GM18867 (cell line): ENCODE measurements around the gene BIVM.

ENCODE experiments used
- ATAC-seq: cut with Tn5 transposase; IDR thresholded peaks from one replicate; pipeline ENCODE4 v1.9.1; 2021; ENCODE audit warnings: mild to moderate bottlenecking, moderate library complexity; ENCODE audit not compliant: unreplicated experiment

Gene BIVM

DNA sequence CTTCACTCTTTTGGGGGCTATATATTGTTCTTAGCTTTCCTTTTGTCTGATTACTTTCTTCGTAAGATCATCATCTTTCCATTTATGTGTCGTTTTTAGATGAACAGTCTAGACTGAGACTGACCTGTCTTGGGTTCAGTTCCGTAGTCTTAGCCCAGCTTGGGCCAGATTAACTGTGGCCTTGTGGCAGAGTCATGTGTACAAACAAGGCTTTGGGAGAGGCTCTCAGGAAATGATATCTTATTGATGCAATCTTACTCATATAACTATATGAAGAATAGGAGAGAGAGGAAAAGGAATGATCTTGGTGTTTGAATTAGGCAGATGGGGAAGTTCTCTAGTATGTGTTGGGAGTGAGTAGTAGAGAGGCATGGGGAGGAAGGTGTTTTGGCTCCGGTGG, 40.1 kb downstream of the BIVM start:
- no peak for ATAC-seq

DNA sequence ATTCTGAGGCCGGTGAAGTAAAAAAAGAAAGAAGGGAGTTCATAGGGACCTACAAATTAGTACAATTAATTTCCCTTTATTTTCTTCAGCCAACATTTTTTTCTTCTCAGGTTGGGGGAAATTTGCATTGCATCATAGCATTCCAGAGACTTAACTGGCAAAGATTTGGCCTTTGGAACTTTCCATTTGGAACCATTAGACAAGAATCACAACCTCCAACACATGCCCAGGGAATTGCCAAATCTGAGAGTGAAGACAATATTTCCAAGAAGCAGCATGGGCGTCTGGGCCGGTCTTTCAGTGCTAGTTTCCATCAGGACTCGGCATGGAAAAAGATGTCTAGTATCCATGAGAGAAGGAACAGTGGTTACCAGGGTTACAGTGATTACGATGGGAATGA, 40.5 kb downstream of the BIVM start:
- no peak for ATAC-seq

DNA sequence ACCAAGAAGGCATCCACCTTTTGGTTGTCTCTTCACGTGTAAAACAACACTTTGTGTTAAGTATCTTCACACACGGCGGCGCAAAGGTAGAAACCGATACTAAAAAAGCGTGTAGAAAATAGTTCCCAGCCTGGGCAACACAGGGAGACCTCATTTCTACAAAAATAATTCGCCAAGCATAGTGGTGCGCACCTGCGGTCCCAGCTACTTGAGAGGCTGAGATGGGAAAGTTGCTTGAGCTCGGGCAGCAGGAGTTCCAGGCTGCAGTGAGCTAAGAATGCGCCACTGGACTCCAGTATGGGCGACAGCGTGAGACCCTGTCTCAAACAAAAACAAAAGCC, 46.3 kb downstream of the BIVM start:
- ATAC-seq: peak; percentile 24

DNA sequence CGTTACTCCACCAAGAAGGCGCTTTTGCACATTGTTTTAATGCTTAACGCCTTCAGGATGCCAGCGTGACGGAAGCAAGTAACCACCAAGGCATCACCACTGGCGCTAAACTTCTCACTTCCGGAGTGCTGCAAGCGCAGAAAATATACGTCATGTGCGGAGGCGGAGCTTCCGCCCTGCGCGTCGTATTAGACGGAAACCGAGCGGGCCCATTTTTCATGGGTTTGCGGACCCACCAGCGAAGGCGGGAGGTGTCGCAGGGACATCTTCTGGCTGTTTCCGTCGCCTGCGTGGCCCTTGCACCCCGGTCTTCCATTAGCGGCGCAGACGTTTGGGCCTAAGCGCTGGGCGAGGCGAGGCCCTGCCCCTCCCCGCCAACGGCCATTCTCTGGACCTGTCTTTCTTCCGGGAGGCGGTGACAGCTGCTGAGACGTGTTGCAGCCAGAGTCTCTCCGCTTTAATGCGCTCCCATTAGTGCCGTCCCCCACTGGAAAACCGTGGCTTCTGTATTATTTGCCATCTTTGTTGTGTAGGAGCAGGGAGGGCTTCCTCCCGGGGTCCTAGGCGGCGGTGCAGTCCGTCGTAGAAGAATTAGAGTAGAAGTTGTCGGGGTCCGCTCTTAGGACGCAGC, 46.8 kb downstream of the BIVM start, which contains the start of gene ERCC5:
Gene ERCC5, plus strand, starts transcription at position 403 of the 631 bp plus-strand sequence. CDS start 235 bp downstream, outside the sequence.
- peak; percentile 83 for ATAC-seq

DNA sequence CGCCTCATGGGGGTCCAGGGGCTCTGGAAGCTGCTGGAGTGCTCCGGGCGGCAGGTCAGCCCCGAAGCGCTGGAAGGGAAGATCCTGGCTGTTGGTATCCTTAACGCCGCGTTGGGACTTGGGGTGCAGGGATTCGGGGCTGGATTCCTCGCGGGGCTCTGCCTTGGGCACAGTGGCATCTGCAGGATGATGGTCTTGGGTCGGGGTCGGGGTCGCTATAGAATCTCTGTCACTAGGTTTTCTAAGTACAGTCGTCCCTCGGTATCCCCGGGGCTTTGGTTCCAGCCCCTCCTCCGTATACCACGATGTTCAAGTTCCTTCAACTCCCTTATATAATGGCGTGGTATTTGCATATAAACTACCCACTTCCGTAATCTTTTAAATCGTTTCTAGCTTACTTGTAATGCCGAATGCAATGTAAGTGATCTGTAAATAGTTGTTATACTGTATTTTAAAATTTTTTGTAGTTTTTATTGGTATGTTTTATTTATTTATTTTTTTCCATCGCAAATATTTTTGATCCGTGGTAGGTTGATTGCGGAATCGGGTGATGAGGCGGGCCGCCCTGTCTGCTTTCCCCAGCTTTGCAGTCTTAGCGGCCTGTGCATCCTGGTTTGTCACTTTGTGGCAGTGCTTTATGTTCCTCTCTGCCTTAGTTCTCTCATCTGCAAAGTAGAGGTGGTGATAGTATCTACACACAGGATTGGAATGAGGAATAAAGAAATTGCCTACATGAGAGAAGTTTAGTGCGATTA, 47.5 kb downstream of the BIVM start:
- peak; percentile 42 for ATAC-seq

DNA sequence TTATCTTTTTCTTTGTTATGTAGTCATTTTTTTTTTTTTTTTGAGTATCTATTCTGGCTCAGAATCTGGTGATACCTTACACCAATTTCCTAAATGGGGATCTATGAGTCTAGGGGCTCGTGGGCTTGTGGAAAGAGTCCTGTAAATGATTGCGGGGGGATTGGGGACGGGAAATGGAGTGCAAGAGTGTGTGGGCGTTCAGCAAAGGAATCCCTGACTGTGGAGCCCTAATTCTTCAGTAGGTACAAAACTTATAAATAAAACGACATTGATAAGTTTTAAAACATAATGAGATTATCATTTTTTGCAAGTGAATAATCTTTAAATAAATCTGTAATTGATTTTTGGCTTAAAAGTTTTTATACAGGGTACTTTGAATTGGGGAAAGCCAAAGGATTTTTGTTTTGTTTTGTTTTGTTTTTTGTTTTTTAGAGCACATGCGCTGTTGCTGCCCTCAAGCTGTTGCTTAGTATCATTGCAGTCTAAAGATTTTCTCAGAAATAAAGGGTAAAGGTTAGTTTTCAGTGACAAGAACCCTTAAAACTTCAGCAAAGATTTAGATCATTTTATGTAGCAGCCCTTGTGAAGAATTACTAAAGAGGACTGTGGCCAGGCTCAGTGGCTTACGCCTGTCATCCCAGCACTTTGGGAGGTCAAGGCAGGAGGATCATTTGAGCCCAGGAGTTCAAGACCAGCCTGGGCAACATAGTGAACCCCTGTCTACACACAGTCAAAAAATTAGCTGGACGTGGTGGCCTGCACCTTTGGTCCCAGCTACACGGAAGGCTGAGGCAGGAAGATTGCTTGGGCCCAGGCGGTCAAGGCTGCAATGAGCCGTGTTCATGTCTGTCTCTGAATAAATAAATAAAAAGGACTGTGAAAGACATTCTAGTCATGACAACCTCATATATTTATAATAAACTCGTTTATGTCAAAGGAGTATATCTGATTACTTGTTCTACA, 48.6 kb downstream of the BIVM start:
- peak; percentile 15 for ATAC-seq

DNA sequence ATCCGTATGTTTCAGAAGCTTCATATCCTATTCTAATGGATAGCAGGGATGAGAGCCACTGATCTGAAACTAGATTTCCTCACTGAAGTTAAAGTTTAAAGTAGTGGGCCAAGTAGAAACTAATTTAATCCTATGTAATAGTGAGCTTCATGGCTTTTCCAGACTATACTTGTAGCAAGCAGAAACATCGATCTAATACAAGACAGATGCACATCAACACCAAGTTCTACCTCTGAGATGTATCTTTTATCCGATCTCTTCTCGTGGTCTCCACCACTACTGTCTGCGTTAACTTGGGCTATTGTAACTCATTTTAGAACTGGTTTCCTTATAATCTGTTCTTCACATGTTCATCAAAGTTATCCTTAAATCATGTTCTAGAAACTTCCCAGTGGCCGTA, 50.0 kb downstream of the BIVM start:
- ATAC-seq: no peak

DNA sequence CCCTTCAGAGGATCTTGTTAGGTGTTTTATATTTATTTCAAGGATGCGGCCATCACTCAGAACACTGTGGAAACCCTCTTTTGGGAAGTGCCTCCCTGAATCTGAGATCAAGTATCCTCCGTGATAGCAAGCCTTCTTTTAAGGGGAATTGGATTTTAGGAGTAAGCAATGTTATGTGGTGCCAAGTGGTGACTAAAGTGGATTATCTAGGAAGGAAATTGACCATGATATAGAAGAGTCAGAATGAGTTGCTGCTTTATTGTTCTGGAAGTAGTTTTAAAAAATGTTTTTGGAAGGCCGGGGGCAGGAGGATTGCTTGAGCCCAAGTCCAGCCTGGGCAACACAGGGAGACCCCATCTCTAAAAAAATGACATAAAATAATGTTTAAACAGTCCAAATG, 53.6 kb downstream of the BIVM start:
- no peak for ATAC-seq

DNA sequence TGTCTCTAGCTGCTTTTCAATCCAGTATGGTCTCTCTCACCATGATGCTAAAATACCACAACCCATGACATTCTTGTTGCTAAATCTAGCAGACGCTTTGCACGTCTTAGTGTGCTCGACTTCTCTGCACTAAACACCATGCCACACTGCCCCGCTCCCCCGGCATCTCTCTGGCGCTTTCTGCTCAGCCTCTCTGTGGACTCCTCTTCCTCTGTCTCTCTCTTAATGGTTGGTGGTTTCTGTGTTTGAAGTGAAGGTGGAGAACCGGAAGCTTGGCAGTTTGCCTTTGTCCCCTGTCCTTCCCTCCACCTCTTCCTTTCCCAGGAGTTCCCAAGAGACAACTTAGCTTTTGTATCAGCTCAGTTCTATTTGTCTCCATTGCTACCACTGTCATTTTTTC, 55.8 kb downstream of the BIVM start:
- no peak for ATAC-seq

DNA sequence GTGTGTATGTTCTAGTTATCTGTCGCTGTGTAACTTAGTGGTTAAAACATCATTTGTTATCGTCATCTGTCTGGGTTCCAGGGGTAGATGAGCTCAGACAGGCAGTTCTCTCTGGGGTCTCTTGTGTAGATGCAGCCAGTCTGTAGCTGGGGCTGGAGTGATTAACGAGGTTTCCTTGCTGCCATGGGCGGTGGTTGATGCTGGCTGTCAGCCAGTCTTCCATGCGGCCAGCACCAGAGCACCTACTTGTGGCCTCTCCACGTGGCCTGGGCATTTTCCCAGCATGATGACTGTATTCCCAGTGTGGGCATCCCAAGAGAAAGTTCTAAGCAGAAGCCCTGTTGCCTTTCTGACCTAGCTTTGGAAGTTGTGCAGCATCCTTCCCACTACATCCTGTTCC, 57.6 kb downstream of the BIVM start:
- no peak for ATAC-seq

DNA sequence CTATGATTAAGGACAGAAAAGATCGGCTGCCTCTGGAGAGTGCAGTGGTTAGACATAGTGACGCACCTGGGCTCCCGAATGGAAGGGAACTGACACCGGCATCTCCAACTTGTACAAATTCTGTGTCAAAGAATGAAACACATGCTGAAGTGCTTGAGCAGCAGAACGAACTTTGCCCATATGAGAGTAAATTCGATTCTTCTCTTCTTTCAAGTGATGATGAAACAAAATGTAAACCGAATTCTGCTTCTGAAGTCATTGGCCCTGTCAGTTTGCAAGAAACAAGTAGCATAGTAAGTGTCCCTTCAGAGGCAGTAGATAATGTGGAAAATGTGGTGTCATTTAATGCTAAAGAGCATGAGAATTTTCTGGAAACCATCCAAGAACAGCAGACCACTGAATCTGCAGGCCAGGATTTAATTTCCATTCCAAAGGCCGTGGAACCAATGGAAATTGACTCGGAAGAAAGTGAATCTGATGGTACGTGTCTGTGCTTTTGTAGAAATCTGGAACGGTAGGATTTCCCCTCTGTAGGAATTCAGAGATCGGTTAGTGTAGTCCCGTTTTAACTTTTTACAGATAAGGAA, 63.8 kb downstream of the BIVM start:
- ATAC-seq: no peak

DNA sequence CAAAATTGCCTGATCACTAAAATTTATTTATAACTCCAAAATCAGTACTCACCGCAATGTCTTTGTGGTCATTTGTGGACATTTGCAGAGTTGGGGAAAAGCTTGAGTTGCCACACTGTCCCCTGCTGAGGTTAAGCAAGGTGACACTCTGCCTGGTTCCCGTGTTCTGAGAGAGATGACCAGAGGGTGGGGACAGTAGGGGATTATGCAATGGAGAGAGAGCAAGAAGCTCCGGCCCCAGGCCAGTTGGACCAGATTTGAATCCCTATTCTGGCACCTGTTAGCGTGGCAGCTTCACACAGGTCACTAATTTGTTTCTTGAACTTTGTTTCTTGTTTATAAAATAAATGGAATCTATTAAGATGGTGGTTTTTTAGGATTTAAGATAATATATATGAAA, 64.7 kb downstream of the BIVM start:
- ATAC-seq: no peak

DNA sequence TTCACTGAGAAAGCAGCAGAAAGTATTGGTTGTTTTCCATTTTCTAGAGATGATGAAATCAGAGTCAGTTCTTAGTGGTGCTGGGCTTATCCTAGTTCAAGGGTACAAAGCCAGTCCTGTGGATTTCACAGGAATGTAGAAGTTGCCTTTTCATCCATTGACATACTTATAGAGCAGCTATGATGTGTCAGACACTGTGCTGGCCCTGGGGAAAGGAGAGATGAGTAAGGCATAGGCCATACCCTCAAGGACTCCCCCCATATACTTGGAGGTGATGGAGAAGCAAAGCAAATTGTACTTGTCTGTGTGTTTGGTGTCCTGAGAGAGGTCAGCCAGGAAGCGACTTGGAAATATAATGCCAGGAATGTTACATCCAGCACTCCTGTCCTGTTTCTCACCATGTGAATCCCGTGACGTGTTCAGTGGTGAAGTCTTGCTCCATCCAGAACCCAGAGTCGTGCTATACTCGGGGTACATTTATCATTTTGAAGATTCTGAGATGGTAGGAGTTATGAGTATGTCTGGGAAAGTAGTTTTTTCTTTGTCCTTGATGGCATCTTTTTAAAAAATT, 69.5 kb downstream of the BIVM start:
- no peak for ATAC-seq

DNA sequence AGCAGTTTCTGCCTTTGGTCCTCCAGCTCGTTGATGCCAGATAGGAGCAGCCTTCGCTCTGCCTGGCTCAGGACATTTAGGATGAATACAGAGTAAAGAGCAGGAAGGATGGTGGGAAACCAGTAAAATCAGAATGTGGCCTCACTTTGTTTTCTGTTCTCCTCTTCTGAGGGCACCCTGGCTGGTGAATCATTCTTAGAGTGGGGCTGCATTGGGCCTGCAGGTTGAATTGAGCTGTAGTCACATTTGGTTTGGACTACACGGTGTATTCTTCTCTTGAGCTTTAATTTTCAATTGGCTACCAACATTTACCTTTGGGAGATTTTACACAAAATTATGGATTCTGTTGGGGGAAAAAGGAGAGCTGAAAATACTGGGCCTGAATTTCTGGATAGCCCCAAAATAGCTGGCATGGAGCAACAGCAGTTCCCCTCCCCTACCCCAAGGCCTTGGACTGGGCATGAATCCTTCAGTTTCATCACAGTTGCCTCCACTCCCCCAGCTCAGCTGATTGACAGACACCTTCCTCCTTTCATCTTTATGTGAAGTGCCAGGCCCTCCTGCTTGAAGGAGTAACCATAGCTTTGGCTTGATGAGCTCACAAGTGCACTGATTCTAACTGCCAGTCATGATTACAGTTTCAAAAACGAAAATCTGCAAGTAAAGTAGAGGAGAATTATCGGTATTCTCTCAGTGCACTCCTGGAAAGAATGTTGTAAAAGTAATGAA, 71.2 kb downstream of the BIVM start:
- ATAC-seq: peak; percentile 21

DNA sequence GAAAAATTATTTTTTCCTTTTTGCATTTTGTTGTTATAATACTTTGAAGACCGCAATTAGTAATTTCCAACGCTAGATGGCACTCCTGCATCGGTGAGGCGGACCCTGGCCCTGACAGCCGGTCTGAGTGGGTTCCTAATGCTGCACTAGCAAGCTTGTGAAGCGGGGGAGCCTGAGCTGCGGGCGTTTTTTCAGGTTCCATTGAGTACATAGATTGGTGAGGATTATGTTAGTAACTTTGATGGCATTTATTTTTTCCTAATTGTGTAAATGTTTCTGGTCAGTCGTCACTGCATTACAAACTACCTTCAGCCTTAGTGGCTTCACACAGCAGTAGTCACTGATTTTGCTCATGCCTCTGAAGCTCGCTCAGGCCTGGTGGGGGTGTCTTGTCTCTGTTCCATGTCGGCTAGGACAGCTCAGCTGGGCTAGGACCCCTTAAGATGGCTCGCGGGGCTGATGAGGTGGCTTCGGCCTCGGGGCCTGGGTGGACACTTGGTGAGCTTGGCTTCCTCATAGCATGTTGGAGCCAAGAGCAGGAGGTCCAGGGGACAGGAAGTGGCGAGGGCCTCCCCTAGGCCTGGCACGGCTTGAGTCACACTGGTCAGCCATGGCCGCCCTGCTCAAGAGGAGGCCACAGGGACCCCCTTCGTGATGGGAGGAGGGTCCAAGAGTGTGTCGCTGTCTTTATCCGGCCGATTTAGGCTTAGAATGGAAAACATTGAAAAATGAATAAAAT, 71.9 kb downstream of the BIVM start:
- ATAC-seq: peak; percentile 70

DNA sequence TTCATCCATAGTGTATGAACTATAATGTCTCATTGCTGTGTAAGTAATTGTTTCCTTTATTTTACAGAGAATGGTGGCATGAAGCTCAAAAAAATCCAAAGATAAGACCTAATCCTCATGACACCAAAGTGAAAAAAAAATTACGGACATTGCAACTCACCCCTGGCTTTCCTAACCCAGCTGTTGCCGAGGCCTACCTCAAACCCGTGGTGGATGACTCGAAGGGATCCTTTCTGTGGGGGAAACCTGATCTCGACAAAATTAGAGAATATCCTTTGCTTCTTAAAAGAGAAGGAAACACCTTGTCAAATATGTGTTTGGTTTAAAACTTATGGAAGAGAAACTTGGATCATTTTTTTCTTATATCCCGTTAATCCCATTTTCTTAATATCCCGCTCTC, 73.2 kb downstream of the BIVM start:
- ATAC-seq: no peak

DNA sequence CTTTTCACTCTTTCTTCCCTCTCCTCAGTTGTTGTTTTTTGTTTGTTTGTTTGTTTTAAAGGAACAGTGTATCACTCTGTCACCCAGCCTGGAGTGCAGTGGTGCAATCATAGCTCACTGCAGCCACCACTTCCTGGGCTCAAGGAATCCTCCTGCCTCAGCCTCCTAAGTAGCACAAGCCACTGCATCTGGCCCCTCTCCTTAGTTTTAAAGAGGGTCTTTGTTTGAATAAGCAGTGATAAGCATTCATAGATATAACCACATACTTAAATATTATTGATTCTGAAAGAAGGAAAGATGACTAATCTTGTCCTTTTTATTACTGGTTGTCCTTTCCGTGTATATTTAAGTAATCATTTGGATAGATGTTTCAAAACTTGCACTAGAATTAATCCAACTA, 73.6 kb downstream of the BIVM start:
- ATAC-seq: no peak

DNA sequence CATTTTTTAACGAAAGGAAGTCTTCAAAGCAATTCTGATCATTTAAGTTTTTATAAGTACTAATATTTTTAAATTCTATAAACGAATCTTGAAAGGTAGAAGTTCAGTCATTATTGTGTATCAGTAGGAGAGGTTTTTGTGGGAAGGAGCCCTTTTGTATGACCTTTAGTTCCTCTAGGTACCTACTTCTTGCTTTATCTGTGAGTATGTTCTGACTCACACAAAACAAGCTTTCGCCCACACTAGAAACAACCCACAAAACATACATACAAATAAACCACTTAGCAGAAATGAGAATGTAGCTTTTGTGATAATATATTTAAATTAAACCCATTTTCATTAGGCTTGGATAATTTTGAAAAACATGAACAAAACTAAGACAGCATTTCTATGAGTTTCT, 74.7 kb downstream of the BIVM start:
- no peak for ATAC-seq

DNA sequence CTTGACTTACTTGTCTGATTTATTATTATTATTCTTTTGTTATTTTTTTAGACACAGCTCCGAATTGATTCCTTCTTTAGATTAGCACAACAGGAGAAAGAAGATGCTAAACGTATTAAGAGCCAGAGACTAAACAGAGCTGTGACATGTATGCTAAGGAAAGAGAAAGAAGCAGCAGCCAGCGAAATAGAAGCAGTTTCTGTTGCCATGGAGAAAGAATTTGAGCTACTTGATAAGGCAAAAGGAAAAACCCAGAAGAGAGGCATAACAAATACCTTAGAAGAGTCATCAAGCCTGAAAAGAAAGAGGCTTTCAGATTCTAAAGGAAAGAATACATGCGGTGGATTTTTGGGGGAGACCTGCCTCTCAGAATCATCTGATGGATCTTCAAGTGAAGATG, 76.3 kb downstream of the BIVM start:
- no peak for ATAC-seq

DNA sequence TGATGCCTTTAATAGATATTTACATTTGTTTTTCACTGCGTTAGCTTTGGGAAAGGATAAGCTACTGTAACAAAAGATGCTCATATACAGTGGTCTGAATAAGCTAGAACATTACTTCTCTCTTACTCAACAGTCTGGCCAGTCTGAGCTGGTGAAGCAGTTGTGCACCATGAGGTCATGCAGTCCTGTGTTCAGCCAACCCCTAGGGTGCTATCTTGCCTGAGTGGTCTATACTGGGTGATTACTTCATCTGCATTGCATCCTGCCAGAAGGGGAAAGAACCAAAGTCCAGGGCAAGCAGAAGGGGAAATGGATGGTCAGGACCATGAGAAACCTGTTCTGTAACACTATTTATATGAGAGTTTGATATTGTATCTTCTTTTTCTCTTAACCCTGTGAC, 78.4 kb downstream of the BIVM start:
- no peak for ATAC-seq
